Erythroblast (primary cell): ENCODE data around the gene ORM2.
"Not testable (repeated sequence)": the region's sequence is repeated elsewhere in the genome, so short reads cannot be mapped to it uniquely, and the experiment has no call there.

ENCODE experiments used
- GATA1 ChIP-seq: IDR thresholded peaks from 2 replicates; pipeline ENCODE4 v1.6.1; 2011; ENCODE audit warnings: low read depth, mild to moderate bottlenecking, control low read depth, low read length, moderate library complexity
- POLR2A ChIP-seq: IDR thresholded peaks from 2 replicates; pipeline ENCODE4 v1.6.1; 2011; ENCODE audit warnings: mild to moderate bottlenecking, low read length

DNA sequence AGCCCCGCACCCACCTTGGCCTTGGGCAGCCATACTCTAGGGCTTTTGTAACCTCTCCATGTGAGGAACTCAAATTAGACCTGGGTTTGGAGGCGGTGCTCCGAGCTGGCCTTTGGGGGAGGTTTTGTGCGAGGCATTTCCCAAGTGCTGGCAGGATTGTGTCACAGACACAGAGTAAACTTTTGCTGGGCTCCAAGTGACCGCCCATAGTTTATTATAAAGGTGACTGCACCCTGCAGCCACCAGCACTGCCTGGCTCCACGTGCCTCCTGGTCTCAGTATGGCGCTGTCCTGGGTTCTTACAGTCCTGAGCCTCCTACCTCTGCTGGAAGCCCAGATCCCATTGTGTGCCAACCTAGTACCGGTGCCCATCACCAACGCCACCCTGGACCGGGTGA is at the start of gene ORM2:
- not testable (repeated sequence) for TF ChIP-seq POLR2A, GATA1
